ENCODE data around the gene KDM2B.

KDM2B gene

DNA sequence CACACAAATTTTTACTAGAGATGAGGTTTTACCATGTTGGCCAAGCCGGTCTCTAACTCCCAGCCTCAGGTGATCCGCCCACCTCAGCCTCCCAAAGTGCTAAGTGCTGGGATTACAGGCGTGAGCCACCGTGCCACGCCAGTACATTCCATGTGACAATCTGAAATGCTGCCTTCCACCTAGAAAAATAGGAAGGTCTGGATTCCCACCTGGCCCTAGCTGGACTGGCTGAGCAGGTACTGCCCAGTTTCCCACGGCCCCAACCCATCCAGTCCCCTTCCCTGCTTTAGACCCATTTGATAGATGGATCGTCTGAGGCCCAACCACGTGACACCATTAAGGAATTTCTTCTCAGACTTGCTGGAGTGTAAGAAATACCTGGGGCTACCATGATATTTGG, 55.4 kb downstream of the KDM2B start:
- no peak for DNase-seq

DNA sequence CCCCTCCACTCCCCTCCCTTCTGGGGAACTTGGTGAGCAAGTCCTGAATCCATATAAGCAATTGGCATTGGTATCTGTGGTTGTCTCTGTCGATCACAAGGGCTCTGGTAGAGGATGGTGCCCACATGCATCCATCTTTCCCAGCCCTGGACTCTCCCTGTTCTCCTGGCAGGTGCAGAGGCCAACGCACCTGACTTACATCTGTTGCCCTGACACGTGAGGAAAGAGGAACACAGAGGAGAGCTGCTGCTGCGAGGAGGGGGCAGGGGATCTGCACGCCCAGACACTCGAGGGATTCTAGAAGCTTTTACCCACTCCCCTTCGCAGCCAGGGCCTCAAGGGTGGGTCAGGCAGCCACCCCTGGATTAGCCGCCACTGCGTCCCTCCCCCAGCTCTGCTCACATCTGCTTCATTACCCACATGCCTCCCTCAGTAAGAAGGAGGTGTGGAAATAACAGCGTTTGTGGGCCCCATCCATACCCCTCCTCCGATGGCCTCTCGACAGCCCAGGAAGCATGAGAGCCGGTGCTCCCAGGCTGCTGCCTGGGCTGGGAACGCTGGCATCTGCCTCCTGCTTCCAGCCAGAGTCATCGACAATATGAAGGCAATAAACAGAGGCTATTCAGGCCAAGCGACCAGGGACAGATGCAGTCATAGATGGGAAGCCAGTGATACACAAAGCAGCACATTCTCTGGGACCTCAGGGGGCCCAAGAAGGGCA, 56.5 kb downstream of the KDM2B start:
- peak; percentile 9 for DNase-seq

DNA sequence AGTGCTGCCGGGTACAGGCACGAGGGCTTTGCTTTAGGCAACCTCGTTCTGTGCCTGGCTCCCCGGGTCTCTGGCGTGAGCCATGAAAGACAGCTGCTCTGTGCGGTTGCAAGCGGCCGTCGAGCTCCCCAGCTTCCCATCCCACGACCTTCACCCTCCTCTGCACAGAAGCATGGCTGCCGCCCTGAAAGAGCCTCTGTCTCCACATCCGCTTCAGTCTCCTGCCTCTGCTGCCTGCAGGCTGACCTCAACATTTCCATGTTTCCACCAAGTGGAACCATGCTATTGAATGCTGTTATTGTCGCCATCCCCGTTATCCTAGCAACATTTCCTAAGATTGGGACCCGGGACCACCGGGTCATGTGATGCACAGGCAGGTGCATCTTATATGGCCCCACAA, 57.1 kb downstream of the KDM2B start:
- DNase-seq, result no peak

DNA sequence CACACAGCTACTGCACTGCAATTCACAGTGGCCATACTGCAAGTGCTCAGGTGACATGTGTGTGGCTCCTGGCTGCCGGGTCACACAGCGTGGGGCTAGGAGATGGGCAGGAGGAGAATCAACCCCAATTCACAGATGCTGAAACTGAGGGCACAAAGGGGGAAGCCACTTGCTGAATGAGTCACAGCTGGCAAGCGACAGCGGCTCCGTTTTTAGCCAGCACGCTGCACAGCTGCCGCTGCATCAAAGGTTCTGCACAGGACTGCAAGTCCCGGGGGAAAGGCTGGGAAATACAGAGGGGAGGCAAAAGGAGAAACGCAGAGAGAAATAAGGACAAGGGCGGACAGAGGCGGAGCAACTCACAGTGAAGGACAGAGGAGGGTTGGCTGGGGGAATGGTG, 57.9 kb downstream of the KDM2B start:
- DNase-seq, result no peak

DNA sequence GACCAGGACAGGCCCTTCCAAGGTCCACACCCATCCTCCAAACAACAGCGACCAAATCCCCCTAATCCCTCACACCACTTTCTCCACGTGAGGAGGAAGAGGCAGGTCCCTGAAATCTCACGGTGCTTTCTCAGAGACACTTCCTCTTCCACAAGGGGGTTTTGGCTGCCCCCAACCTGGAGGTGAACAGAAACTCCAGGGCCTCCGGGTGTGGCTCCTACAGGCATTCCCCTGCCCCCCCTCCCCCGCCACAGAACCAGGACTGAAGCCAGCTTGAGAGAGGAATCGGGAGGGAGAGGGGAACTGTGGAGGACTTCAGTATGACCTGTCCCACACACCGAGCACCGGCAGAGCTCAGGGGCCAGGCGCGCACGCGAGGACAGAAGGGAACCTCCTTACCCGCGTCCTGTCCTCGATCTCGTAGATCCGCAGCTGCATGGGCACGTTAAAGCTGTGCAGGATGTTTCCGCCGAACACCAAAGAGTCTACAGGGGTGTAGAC, 60.2 kb downstream of the KDM2B start:
- DNase-seq, result no peak

DNA sequence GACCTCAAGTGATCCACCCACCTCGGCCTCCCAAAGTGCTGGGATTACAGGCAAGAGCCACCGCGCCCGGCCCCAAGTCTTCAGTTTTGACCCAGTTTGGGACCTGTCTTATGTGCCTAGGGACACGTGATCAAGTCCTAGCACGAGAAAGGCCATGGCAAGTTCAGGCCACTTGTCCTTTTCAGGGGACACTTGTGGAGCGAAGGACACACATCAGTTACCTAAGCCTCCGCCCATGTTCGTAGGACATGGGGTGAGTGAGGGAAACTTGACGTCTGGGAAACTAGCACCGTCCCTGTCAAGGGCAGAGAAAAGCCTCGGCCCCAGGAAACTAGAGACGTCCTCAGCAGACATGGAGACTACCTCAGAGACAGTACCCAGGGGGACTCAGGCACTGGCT, 60.7 kb downstream of the KDM2B start:
- DNase-seq, result no peak

DNA sequence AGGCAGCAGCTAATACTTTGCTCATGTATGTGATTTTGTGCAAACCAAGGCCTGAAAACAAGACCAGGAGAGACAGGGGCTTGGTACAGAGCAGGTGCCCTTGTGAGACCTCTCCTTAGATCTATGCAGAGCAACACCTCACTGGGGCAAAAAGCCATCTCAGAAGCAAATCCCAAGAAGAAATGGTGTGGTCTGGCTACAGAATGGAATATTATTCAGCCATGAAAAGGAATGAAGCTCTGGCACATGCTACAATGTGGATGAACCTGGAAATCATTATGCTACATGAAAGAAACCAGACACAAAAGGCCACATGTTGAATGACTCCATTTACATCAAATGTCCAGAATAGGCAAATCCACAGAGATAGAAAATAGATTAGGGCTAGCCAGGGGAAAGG, 61.6 kb downstream of the KDM2B start:
- DNase-seq, result no peak

DNA sequence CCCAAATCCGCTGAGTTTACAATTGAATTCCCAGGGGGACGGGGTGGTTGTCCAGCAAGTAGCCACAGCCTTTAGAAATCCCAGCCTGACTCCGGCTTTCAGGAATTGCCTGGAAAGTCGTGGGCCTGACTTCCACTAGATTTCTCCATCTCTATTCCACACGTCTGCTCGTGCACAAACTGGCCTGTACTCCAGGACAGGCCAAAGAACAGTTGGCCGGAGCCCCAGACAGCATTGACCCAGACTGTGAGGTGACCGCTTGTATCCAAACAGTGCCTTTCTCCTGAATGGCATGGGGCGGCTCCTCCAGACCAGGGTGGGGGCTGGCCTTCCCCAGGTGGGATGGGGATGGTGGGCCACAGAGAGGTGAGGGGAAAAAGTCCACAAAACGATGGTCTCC, 62.2 kb downstream of the KDM2B start:
- DNase-seq, result no peak

DNA sequence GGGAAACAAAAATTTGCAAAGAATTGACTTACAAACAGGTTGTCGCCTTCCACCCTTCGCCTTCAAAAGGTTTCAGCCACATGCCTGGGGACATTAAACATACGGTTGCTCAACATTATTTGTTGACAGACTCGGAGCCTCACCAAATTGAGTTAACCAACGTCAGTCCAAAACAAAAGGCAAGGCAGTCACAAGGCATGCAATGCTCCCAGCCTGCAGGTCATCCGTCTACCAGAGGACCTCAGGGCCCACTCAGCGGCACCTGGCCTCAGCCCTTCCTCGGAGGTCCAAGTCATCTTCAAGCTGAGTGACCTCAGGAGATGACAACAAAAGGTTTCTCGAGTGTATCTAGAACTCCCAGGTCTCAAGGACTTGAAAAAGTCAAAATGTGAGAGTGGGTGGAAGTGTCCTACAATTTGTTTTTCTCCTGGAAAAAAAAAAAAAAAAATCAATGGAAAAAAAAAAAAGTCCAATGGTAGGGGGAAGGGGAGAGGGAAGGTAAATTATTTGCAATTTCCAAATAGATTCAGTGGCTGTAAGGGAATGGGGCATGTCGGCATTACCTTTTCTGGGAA, 64.3 kb downstream of the KDM2B start:
- DNase-seq, result no peak

DNA sequence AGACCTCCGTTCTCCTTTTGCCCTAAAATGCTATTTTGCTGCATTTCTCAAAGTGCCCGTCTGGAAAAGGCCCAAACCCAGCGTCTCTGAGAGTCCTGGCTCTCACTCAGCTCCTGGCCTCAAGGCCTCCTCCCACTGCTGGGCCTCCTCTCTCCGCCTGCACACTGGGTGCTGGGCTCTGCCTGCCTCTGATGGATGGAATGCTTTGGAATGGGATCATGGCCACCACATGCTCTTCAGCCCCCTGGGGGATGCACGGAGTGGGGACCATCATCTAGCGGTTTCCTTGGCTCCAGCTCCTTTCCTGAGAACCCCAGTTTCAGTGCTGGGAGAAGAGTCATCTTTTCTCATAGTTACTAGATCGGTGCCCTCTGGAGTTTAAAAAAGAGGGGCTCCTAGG, 65.2 kb downstream of the KDM2B start:
- no peak for DNase-seq

DNA sequence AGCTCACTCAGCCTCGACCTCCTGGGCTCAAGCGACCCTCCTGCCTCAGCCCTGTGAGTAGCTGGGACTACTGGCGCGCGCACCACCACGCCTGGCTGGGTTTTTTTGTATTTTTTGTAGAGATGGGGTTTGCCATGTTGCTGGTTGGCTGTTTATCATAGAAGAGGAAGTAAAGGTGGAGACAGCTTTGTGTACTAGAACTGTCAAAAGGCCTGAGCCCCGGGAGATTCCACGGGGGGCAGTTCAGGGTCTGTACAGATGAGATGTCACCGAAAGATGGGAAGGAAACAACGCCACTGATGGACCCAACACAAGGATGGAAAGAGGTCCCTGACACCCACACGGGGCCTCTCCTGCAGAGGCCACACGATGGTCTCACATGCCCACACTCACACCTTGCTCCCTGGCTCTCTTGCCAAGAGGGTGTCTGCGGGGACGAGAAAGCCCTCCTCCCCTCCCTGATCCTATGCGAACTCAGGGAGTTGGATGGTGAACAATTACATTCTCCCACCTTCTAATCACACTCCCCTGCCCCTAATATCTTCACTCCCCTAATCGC, 66.6 kb downstream of the KDM2B start:
- no peak for DNase-seq

DNA sequence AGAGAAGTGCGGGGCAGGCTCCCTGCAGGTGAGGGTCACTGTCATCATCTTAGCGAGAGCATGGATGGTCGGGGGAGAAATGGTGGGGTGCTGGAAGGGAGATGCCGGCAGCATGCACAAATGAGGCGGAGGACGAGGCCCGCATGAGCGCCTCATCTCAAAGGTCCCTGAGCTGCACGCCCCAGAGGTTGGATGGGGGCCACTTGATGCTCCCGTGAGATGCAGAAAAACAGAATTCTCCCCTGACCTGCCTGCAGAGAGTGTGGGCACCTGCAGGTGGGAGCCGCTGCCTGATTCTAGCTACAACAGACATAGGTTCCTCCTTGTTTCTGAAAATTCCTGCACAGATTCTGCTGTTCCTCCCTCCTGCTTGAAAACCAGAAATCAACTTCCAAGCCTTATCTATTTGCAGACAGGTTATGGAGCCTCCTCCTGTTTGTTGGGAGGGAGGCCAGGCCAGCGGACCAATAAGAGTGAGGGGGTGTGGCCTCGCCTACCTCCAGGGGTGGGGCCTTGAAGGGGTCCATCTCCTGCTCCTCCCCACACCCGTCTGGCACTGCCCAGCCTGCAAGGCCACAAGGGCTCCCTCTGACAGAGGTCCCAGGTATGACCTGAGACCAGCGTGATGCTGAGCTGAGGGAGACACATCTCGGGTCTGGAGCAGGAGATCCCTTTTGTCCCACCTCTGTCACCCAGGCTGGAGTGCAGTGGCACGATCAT, 67.2 kb downstream of the KDM2B start:
- peak; percentile 67 for DNase-seq

DNA sequence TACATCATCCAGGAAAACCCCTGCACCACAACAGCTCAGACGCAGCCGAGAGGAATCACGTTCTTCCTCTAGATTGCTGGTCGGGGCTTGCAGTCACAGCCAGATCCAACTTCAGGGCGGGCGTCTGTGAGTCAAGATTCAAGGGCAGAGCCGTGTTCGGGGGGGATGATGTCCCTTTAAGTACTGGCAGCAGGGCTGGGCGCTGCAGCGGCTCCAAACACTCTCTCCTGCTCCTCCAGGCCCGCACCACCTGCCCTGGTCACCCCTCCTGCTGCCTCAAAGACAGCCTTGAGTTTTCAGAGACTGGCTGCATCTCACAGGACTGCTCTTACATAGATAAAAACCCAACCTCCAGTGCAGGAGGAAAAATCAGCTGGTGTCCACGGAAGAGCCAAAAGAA, 68.3 kb downstream of the KDM2B start:
- DNase-seq, result no peak

DNA sequence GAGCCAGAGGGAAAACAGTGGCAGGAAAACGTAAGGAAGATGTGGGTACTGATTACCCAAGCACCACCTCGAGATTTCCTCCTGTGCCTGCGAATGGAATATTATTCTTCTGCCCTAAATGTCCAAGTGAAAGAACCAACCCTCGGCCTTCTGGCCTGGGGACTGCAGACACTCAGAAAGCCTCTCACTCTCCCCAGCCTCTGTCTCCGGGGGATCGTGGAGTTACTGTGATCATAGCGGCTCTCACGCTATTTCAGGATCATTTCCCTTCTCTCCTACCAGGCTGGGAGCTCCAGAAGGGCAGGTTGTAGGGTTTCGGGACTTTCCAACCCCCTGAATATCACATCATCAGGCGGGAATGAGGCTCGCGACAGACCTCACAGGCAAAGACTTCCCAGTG, 68.9 kb downstream of the KDM2B start:
- DNase-seq, result no peak

DNA sequence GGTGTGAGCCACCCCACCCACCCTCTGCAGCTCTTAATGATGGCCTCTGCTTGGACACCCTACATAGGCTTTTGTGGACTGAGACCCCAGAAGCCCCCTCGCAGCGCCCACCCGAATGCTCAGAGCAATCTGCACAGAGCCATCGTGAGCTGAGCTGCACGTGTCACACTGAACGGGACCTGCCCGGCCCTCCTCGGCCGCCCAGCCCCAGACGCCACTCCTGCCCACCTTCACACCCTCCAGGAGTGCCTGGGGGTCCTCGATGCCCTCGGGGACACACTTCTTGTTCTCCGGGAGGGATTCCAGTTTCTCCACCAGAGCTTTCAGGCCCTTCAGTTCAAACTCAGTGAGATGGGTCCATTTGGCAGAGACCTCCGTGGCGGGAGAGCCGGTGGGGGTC, 71.5 kb downstream of the KDM2B start:
- no peak for DNase-seq

DNA sequence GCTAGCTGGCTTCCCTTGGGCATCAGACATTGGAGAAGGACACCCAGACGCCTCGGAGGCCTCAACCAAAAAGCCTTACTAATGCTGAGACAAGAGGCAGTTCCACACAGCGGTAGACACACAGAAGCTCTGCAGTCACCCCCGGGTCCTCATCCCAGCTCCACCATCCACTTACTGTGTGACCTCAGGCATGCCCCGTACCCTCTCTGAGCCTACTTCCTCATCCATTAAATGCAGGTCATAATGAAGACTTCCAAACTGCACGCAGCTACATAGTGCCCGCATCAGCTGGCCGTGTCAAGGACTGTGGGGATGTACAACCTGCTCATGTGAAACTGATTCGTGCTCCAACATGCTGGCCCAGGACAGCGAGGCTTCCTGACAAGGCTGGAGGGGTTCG, 72.3 kb downstream of the KDM2B start:
- no peak for DNase-seq

DNA sequence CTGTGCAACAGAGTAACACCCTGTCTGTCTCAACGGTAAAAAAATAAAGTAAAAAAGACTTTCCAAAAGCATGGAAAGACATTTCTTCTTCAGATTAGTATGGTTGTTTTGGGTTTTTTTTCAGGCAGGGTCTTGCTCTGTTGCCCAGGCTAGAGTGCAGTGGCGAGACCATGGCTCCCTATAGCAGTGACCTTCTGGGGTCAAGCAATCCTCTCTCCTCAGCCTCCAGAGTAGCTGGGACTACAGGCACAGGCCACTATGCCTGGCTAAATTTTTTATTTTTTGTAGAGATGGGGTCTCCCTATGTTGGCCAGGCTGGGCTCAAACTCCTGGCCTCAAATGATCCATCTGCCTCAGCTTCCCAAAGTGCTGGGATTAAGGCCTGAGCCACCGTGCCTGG, 72.8 kb downstream of the KDM2B start:
- DNase-seq, result no peak

DNA sequence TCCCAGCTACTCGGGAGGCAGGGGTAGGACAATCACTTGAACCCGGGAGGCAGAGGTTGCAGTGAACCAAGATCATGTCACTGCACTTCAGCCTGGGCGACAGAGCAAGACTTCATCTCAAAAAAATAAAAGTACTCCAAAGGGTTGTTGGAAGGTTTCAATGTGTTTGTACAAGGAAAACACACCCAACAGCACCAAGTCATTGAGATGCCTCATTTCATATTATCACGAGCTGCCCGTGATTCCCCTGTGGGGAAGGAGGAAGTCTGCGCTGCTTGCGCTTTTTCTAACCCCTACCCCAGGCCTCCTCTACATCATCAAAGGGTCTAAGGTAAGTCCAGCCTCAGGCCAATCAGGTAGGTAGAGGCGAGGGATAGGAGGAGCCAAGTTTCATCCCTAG, 73.6 kb downstream of the KDM2B start:
- DNase-seq, result no peak

DNA sequence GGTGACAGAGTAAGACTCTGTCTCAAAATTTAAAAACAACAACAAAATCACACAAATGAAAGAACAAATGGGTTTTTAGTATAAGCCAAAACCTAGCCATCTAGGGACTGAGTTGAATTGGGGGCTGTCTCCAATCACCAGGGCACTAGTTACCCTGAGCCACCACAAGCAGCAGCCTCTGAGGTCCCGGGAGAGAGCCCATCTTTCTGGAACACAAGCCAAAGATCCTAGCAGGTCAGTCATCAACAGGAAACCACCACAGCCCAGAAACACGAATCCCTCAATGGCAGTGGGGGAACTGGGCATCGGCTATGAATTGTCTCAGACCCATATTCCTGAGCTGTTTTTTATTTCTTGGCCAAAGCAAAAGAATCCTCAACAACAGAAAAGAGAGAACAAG, 75.3 kb downstream of the KDM2B start:
- no peak for DNase-seq

DNA sequence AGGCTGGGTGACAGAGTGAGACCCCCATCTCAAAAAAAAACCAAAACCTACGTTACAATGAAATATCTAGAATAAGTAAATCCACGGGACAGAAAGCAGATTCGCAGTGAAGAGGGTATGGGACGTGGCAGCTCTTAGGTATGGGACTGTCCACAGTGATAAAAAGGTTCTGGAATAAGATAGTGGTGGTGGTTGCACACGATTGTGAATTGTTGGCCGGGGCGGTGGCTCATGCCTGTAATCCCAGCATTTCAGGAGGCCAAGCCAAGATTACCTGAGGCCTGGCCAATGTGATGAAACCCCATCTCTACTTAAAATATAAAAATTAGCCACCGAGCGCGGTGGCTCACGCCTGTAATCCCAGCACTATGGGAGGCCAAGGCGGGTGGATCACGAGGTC, 76.3 kb downstream of the KDM2B start:
- DNase-seq, result no peak

DNA sequence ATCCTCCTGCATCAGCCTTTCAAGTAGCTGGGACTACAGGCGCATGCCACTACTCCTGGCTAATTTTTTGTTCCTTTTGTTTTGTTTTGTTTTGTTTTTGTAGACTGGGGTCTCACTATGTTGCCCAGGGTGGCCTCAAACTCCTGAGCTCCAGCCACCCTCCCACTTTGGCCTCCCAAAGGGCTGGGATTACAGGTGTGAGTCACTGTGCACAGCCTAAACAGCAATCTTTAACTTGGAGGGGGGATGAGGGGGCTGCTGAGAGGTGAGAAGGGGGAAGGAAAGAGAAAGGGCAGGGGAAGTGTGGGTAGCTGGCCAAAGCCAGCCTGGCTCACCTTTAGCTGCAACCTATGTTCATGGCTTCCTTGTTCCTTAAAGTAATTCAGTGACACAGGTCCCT, 77.4 kb downstream of the KDM2B start:
- no peak for DNase-seq

DNA sequence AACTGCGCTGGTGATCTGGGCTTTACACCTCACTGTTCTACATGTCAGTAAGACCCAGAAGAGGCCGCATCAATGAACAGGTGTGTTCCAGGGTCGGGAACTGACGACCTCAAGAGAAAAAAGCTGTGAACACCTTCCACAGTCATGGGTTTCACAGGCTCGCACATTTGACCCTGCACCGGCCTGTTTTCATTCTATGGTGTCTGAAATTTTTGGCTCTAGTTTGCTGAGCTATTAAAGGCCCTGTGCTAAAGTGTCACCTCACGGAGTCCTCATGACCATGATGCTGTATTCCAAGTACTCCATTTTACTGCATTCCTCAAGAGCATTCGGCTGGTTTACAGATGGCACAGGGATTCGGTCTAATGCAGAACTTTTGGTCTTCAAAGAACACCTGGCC, 78.9 kb downstream of the KDM2B start:
- no peak for DNase-seq

DNA sequence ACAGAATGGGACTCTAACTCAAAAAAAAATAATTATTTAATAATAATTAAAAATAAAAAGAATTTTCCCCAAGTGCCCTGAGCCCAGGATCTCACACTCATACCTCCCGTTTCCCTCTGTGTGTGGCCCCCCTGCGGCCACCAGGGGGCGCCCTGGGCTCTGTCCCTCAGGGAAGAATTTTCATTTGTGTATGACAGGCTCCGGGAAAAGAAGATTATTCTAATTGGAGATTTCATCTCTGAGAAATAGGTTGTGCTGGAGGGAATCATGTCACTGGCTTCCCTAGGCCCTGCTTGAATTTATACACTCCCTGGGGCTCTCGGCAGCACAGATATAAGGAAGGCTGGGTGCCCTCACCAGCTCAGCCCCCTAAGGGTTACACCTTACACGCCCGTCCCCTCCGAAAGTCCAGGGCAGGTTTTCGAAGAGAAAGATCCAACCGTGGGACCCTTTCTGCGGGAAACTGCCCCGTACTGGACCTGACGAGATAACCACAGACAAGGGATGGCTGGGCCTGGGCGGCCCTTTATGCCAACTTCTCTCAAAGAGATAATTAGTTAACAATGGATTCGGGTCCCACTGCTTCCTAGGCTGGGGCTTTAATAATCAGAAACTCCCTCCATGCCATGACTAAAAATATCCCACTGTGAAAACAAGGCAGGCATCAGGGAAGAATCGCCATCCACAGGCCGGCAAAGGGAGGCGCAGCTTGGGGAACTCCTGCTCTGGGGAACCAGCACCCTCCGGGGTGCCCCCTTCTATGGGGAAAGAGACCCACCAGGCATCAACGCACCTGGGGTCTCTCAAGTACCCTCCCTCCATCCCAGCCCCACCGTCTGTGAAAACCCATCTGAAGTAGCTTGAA, 80.7 kb downstream of the KDM2B start:
- DNase-seq, result peak; percentile 44
